ENCODE results near the gene AFAP1.

The AFAP1 gene

GRCh38 chr4:7863911-7864681, 75.6 kb downstream of the AFAP1 start:
- DNase-seq (ENCODE audit: low read depth), result no peak

GRCh38 chr4:7862561-7863192, 77.0 kb downstream of the AFAP1 start:
- peak; percentile 63 for DNase-seq (ENCODE audit: low read depth)

GRCh38 chr4:7861440-7861881, 78.2 kb downstream of the AFAP1 start:
- peak; percentile 100 for DNase-seq (ENCODE audit: low read depth)

- DNase-seq (ENCODE audit: low read depth), result no peak
These were observed 79.0 kb downstream of the AFAP1 start for GRCh38 chr4:7860600-7861163.

- no peak for DNase-seq (ENCODE audit: low read depth)
These were observed 80.3 kb downstream of the AFAP1 start for GRCh38 chr4:7859326-7859725.

- no peak for DNase-seq (ENCODE audit: low read depth)
These were observed 81.2 kb downstream of the AFAP1 start for GRCh38 chr4:7858498-7858897.

GRCh38 chr4:7857993-7858392, 81.7 kb downstream of the AFAP1 start:
- no peak for DNase-seq (ENCODE audit: low read depth)

- DNase-seq (ENCODE audit: low read depth), result peak; percentile 98
These were observed 82.4 kb downstream of the AFAP1 start for GRCh38 chr4:7857238-7857701.

GRCh38 chr4:7855731-7856130, 83.9 kb downstream of the AFAP1 start:
- DNase-seq (ENCODE audit: low read depth), result no peak

- no peak for DNase-seq (ENCODE audit: low read depth)
These were observed 84.8 kb downstream of the AFAP1 start for GRCh38 chr4:7854697-7855370.

- no peak for DNase-seq (ENCODE audit: low read depth)
These were observed 85.4 kb downstream of the AFAP1 start for GRCh38 chr4:7854216-7854615.

GRCh38 chr4:7853271-7853670, 86.4 kb downstream of the AFAP1 start:
- DNase-seq (ENCODE audit: low read depth), result no peak

- no peak for DNase-seq (ENCODE audit: low read depth)
These were observed 87.0 kb downstream of the AFAP1 start for GRCh38 chr4:7852568-7853185.

GRCh38 chr4:7850489-7850888, 89.2 kb downstream of the AFAP1 start:
- DNase-seq (ENCODE audit: low read depth), result no peak

GRCh38 chr4:7847206-7847605, 92.5 kb downstream of the AFAP1 start:
- DNase-seq (ENCODE audit: low read depth), result no peak

- no peak for DNase-seq (ENCODE audit: low read depth)
These were observed 94.0 kb downstream of the AFAP1 start for GRCh38 chr4:7845493-7846128.

- peak; percentile 98 for DNase-seq (ENCODE audit: low read depth)
These were observed 95.1 kb downstream of the AFAP1 start for GRCh38 chr4:7844594-7844991.

- DNase-seq (ENCODE audit: low read depth), result peak; percentile 91
These were observed 95.6 kb downstream of the AFAP1 start for GRCh38 chr4:7843831-7844593.

GRCh38 chr4:7842384-7843279, 97.0 kb downstream of the AFAP1 start:
- DNase-seq (ENCODE audit: low read depth), result peak; percentile 99

- no peak for DNase-seq (ENCODE audit: low read depth)
These were observed 97.8 kb downstream of the AFAP1 start for GRCh38 chr4:7841894-7842293.

All from EH (cell line).